ENCODE results near the gene SCYL2.

DNA sequence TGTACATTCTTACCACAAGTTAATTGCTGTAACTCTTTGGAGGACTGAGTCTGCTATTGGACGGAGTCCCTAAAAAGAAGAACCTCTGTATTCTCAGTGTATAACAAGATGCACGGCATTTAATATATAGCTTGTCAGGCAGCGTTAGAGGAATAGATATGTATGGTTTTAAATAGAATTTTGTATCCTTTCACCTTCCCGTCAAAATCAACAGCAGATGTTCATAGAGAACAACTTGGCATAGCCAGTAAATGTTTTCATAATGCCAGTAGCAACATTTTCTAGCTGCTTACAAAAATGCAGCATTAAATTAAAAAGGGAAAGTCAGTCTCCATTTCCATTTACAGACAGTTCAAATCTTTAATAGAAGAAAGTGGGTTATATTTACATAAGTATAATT, 6.8 kb downstream of the SCYL2 start:
- TF ChIP-seq POLR2A (IDR thresholded peaks at IDR 0.05) = no peak
- TF ChIP-seq, protein P1, sequence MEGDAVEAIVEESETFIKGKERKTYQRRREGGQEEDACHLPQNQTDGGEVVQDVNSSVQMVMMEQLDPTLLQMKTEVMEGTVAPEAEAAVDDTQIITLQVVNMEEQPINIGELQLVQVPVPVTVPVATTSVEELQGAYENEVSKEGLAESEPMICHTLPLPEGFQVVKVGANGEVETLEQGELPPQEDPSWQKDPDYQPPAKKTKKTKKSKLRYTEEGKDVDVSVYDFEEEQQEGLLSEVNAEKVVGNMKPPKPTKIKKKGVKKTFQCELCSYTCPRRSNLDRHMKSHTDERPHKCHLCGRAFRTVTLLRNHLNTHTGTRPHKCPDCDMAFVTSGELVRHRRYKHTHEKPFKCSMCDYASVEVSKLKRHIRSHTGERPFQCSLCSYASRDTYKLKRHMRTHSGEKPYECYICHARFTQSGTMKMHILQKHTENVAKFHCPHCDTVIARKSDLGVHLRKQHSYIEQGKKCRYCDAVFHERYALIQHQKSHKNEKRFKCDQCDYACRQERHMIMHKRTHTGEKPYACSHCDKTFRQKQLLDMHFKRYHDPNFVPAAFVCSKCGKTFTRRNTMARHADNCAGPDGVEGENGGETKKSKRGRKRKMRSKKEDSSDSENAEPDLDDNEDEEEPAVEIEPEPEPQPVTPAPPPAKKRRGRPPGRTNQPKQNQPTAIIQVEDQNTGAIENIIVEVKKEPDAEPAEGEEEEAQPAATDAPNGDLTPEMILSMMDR (IDR thresholded peaks at IDR 0.05 in 8 of 11, conservative IDR thresholded peaks at IDR 0.05 in 3 of 11) = no peak

Measured in spleen (tissue), 7 donors.